A673 (cell line): ENCODE measurements around the gene CHADL. TPM values are rescaled to one million over a fixed set of nuclear protein-coding genes. Genes with fewer than 3 reads are reported as not detected.
A peak's percentile ranks its signal among the peaks of the same experiment; 100 is the strongest.

Source experiments
- BruUV-seq: library from RNA; stranded (reverse); fragments of 400-500 nt; replicated peaks from 2 replicates; lab custom pipeline; 2021; lab: Mats Ljungman, UMichigan
- CTCF ChIA-PET: fragments of 300-600 bp; sonication (Branson Sonifier 250); formaldehyde crosslinking; loops from one replicate; lab custom pipeline; 2022; ENCODE audit warnings: antibody characterized with exemption; lab: Charles Lee
- POLR2A ChIA-PET: fragments of 300-600 bp; sonication (Branson Sonifier 250); formaldehyde crosslinking; loops from one replicate; lab custom pipeline; 2022; ENCODE audit warnings: antibody characterized with exemption; ENCODE audit not compliant: low non-redundant PET; lab: Charles Lee
- DNase-seq: peaks from one replicate; pipeline ENCODE4 v3.0.0-alpha.2; 2015; ENCODE audit warnings: low spot score
- H3K27ac ChIP-seq: fragments of 200-600 bp; sonication (generic); 2 replicates; pipeline ENCODE4 v1.5.1; 2016; ENCODE audit warnings: mixed run types, low read depth, mild to moderate bottlenecking, mixed read lengths, antibody characterized with exemption, low read length; ENCODE audit not compliant: poor library complexity, severe bottlenecking
- H3K27me3 ChIP-seq: fragments of 200-600 bp; sonication (generic); replicated peaks from 2 replicates; pipeline ENCODE4 v1.6.1; 2017; ENCODE audit warnings: mixed run types, low read depth, mild to moderate bottlenecking, mixed read lengths, antibody characterized with exemption, low read length; ENCODE audit not compliant: insufficient read depth, poor library complexity
- H3K36me3 ChIP-seq: fragments of 200-600 bp; sonication (generic); 2 replicates; pipeline ENCODE4 v1.6.1; 2016; ENCODE audit warnings: mixed run types, mild to moderate bottlenecking, mixed read lengths, antibody characterized with exemption, low read length; ENCODE audit not compliant: insufficient read depth, poor library complexity, severe bottlenecking
- H3K4me1 ChIP-seq: fragments of 200-600 bp; sonication (generic); 2 replicates; pipeline ENCODE4 v1.6.1; 2017; ENCODE audit warnings: mixed run types, mild to moderate bottlenecking, mixed read lengths, antibody characterized with exemption, low read length; ENCODE audit not compliant: insufficient read depth, poor library complexity, severe bottlenecking
- H3K4me3 ChIP-seq: fragments of 200-600 bp; sonication (generic); 2 replicates; pipeline ENCODE4 v1.5.1; 2016; ENCODE audit warnings: low read depth, mixed run types, mild to moderate bottlenecking, mixed read lengths, low read length; ENCODE audit not compliant: poor library complexity, severe bottlenecking
- H3K9me3 ChIP-seq: fragments of 200-600 bp; sonication (generic); 2 replicates; pipeline ENCODE4 v1.6.1; 2016; ENCODE audit warnings: mixed run types, low read depth, mild to moderate bottlenecking, mixed read lengths, antibody characterized with exemption, low read length; ENCODE audit not compliant: poor library complexity, severe bottlenecking
- EZH2 ChIP-seq: fragments of 200-600 bp; sonication (generic); IDR thresholded peaks from 2 replicates; pipeline ENCODE4 v1.6.1; 2017; ENCODE audit warnings: borderline replicate concordance, low read depth, mild to moderate bottlenecking, mixed read lengths, antibody characterized with exemption, low read length; ENCODE audit not compliant: poor library complexity, severe bottlenecking
- intact Hi-C: fragments of 100-400 bp; cut with micrococcal nuclease; formaldehyde crosslinking; loops from one replicate; pipeline ENCODE4 v1.10.0; 2022; ENCODE audit not compliant: unreplicated experiment
- total RNA-seq: library from RNA; stranded (reverse); gene quantifications from 2 replicates; pipeline ENCODE4 v1.2.3, GENCODE V29; 2021
- TF ChIP-seq, protein P1 (sequence below): fragments of 300-800, 200-600 bp; sonication (generic); conservative IDR thresholded peaks from 2 replicates; pipeline ENCODE4 v1.5.1; 2017; ENCODE audit warnings: low read depth, mild to moderate bottlenecking, antibody characterized with exemption, low read length, moderate library complexity, mixed read lengths

Gene CHADL
- total RNA-seq, 1 experiment from 2014 or later = not detected

DNA sequence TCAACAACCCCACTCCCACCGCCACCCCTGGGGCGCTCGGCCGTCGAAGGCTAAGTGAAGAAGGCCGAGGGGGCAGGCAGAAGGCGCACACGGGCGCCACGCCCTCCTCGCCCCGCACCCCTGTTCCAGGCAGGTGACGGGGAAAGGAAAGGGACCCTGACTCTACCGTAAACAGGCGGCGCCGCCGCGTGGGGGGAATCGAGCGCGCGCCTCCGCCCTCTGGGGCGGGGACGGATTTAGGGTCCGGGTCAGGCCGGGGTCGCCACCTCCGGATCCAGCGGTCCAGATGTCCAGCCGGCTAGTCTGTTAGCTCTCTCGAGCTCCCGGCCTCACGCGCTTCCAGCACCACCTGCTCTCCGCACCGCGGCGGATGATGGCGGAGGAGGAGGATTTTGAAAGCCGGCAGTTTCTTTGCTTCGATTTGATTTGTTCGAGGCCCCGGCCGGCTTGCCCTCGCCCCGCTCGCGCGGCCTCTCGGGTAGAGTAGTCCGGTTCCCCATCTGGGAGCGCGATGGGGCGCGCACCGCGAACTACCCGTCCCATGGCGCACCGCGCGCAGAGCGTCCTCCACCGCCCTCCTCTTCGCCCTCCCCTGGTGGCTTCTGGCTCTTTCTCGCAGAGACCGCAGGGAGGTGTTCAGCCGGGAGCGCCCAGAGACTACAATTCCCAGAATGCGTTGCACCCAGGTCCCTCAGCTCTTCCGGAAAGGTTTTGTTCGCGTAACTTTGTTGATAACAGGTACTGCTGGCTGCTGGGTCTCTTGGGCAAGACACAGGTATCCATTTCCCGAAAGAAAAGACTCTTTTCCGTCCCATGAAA lies 45.3 kb upstream of the CHADL start, which contains the start of gene RANGAP1:
TSS of gene RANGAP1 (minus strand) at position 368 of the 819 bp plus-strand sequence. CDS start 5,143 bp downstream, outside the sequence.
- peak within 1 kb of the TSS; percentile 95 for H3K4me3 ChIP-seq
- peaks cover 20% of the 10 kb centered on the region for H3K4me1 ChIP-seq
- H3K36me3 ChIP-seq = peaks cover 37% of the 10 kb centered on the region
- no peaks in the 10 kb centered on the region for H3K9me3 ChIP-seq
- intact Hi-C loops = no loop called here
- CTCF ChIA-PET = interaction anchor here (1.3 to 1.4 kb wide), 2 partner anchors 17 to 363 kb away, joined by 3 to 4 read pairs; no protein-coding TSS in a partner anchor
- H3K27me3 ChIP-seq = no peaks in the 10 kb centered on the region
- peak within 1 kb of the TSS; percentile 85 for H3K27ac ChIP-seq
- TF ChIP-seq, protein P1, sequence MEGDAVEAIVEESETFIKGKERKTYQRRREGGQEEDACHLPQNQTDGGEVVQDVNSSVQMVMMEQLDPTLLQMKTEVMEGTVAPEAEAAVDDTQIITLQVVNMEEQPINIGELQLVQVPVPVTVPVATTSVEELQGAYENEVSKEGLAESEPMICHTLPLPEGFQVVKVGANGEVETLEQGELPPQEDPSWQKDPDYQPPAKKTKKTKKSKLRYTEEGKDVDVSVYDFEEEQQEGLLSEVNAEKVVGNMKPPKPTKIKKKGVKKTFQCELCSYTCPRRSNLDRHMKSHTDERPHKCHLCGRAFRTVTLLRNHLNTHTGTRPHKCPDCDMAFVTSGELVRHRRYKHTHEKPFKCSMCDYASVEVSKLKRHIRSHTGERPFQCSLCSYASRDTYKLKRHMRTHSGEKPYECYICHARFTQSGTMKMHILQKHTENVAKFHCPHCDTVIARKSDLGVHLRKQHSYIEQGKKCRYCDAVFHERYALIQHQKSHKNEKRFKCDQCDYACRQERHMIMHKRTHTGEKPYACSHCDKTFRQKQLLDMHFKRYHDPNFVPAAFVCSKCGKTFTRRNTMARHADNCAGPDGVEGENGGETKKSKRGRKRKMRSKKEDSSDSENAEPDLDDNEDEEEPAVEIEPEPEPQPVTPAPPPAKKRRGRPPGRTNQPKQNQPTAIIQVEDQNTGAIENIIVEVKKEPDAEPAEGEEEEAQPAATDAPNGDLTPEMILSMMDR = 0 out of 2 replicates have a peak, but pooled peaks have one; percentile 15
- TF ChIP-seq EZH2 = no peak
- no TSS peak for BruUV-seq
- POLR2A ChIA-PET = no interaction called here
- peak; percentile 100 for DNase-seq

DNA sequence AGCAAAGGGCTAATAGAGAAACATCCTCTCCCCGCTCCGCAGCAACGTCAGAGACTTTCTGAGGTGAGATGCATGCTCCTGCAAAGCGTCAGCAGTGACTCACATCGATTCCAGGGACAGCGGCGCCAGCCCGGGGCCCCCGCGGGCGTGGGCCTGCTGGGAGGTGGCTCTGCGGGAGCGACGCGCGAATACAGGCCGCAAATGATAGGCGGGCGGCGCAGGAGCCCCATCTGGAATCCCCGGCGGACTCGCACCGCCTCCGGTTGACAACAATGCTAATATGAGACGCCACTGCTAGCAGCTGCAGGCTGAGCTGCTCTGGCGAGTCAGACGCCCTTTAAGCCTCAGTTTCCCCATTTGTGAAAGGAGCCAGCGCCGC lies 44.7 kb upstream of the CHADL start:
- intact Hi-C loops = no loop called here
- TF ChIP-seq EZH2 = no peak
- TF ChIP-seq, protein P1 = no peak
- POLR2A ChIA-PET = interaction anchor here (0.6 kb wide), 1 partner anchor 147 kb away, joined by 5 read pairs; no protein-coding TSS in a partner anchor
- Histone ChIP-seq H3K9me3 (no peaks in the 10 kb centered on the region), H3K27me3 (no peaks in the 10 kb centered on the region), H3K27ac (peak overlapping the region; percentile 85), H3K36me3 (peaks cover 43% of the 10 kb centered on the region), H3K4me3 (peak overlapping the region; percentile 95), H3K4me1 (peaks cover 20% of the 10 kb centered on the region)
- peak; percentile 81 for DNase-seq
- CTCF ChIA-PET = interaction anchor here (1.3 to 1.4 kb wide), 2 partner anchors 17 to 363 kb away, joined by 3 to 4 read pairs; no protein-coding TSS in a partner anchor
- TSS peak; percentile 44 for BruUV-seq

DNA sequence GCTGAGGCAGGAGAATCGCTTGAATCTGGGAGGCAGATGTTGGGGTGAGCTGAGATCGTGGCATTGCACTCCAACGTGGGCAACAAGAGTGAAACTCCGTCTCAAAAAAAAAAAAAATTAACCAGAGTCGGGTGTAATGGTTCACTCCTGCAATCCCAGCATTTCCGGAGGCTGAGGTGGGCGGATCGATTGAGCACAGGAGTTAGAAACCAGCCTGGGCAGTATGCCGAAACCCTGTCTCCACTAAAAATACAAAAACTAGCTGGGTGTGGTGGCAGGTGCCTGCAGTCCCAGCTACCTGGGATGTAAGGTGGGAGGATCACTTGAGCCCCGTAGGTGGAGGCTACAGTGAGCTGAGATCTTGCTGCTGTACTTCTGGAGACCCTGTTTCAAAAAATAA lies 43.7 kb upstream of the CHADL start:
- POLR2A ChIA-PET = no interaction called here
- H3K9me3 ChIP-seq = no peaks in the 10 kb centered on the region
- H3K27me3 ChIP-seq = no peaks in the 10 kb centered on the region
- peaks cover 50% of the 10 kb centered on the region for H3K36me3 ChIP-seq
- no TSS peak for BruUV-seq
- peak overlapping the region; percentile 85 for H3K27ac ChIP-seq
- peak overlapping the region; percentile 95 for H3K4me3 ChIP-seq
- CTCF ChIA-PET = no interaction called here
- intact Hi-C loops = no loop called here
- H3K4me1 ChIP-seq = peaks cover 20% of the 10 kb centered on the region
- TF ChIP-seq EZH2 = no peak
- TF ChIP-seq, protein P1 = no peak
- no peak for DNase-seq
